Embryonic facial prominence (tissue), 1 donor: ENCODE measurements around the gene PAQR7.

Experiments used
- DNase-seq: peaks from one replicate; pipeline ENCODE4 v3.0.0-alpha.2; 2016; ENCODE audit errors: extremely low spot score

PAQR7 gene

GRCh38 chr1:25817840-25818501, 57.5 kb downstream of the PAQR7 start:
- no peak for DNase-seq

GRCh38 chr1:25816112-25816718, 59.3 kb downstream of the PAQR7 start:
- no peak for DNase-seq

GRCh38 chr1:25815208-25816111, 60.0 kb downstream of the PAQR7 start:
- DNase-seq, result no peak

GRCh38 chr1:25814549-25815087, 60.9 kb downstream of the PAQR7 start:
- DNase-seq, result no peak

GRCh38 chr1:25813734-25814471, 61.6 kb downstream of the PAQR7 start:
- DNase-seq, result no peak

- DNase-seq, result no peak
Measured at GRCh38 chr1:25813071-25813733, 62.3 kb downstream of the PAQR7 start.
